GM12801 (cell line): ENCODE measurements around the gene HES3.

Experiments
- TF ChIP-seq, protein P1 (sequence below): IDR thresholded peaks from one replicate; pipeline ENCODE4 v1.5.1; 2011; ENCODE audit warnings: control low read depth; ENCODE audit not compliant: insufficient read length; ENCODE audit errors: extremely low read depth

The HES3 gene

GRCh38 chr1:6288026-6288425, 44.0 kb downstream of the HES3 start:
- TF ChIP-seq, protein P1, sequence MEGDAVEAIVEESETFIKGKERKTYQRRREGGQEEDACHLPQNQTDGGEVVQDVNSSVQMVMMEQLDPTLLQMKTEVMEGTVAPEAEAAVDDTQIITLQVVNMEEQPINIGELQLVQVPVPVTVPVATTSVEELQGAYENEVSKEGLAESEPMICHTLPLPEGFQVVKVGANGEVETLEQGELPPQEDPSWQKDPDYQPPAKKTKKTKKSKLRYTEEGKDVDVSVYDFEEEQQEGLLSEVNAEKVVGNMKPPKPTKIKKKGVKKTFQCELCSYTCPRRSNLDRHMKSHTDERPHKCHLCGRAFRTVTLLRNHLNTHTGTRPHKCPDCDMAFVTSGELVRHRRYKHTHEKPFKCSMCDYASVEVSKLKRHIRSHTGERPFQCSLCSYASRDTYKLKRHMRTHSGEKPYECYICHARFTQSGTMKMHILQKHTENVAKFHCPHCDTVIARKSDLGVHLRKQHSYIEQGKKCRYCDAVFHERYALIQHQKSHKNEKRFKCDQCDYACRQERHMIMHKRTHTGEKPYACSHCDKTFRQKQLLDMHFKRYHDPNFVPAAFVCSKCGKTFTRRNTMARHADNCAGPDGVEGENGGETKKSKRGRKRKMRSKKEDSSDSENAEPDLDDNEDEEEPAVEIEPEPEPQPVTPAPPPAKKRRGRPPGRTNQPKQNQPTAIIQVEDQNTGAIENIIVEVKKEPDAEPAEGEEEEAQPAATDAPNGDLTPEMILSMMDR, result no peak

DNA sequence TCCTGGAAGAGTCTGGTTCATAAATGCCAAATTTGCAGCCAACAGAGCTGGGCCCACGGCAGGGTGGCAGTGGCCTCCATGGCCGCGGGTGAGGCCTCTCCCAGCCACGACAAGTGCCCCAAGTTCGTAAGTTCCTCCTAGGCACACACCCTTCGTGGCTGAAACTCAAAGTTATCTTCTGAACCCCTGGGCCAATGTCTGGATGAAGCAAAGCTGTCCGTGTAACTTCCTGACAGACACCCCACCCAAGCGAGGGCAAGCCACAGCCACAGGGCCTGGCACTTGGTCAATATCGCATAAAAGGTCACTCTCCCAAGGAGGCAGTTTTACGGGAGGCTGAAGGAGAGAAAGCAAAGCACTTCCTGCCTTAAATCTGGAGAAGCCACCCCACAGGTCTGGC, 44.7 kb downstream of the HES3 start:
- TF ChIP-seq, protein P1, result no peak

- TF ChIP-seq, protein P1, result no peak
These were observed 48.1 kb downstream of the HES3 start for GRCh38 chr1:6292102-6292501.

GRCh38 chr1:6294080-6294889, 50.3 kb downstream of the HES3 start:
- TF ChIP-seq, protein P1, result no peak

DNA sequence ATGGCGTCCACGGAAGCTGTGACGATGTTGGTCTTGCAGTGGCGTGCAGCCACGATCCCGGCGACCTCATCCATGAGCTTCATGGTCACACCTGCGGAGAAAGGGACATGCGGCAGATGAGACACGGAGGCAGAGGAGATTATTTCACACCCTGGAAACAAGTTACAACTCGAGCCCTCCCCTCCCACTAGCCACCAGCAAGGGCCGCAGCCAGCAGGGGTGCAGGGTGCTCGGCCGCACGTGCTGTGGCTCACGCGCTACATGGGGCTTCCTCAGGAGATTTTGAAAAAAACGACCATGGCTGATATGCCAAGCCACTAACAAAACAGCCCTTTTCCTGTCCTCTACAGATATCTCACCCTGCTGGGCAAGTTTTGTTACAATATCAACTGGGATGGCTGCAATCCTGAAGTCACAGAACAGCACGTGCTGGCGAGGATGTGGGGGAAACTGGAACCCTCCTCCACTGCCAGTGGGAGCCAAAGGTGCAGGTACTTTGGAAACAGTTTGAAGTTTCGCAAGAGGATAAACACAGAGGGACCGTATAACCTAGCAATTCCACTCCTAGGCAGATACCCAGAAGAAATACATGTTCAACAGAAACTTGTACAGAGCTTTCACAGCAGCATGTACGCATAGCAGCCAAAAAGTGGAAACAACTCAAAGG, 51.0 kb downstream of the HES3 start:
- TF ChIP-seq, protein P1, result no peak
